PC-3 (cell line): ENCODE data around the gene IRAK3. TPM values are rescaled to one million over a fixed set of nuclear protein-coding genes. Genes with fewer than 3 reads are reported as not detected.
A peak's percentile ranks its signal among the peaks of the same experiment; 100 is the strongest.

Source experiments
- ATAC-seq: fragments of 200-7000 bp; cut with Tn5 transposase; 2 replicates; pipeline ENCODE4 v1.9.1; 2020; ENCODE audit warnings: mild to moderate bottlenecking, moderate library complexity
- BruUV-seq: library from RNA; stranded (reverse); fragments of 400-500 nt; replicated peaks from 2 replicates; lab custom pipeline; 2021; lab: Mats Ljungman, UMichigan
- CTCF ChIA-PET: fragments of 300-600 bp; sonication (Branson Sonifier 250); formaldehyde crosslinking; loops from one replicate; lab custom pipeline; 2022; ENCODE audit warnings: antibody characterized with exemption; lab: Charles Lee
- POLR2A ChIA-PET: fragments of 300-600 bp; sonication (Branson Sonifier 250); formaldehyde crosslinking; loops from one replicate; lab custom pipeline; 2022; ENCODE audit warnings: antibody characterized with exemption; ENCODE audit not compliant: unreplicated experiment; lab: Charles Lee
- DNase-seq: peaks from one replicate; pipeline ENCODE4 v3.0.0-alpha.2; 2015
- H2AFZ ChIP-seq: fragments of 300-600 bp; sonication (generic); 2 replicates; pipeline ENCODE4 v1.6.0; 2016; ENCODE audit warnings: antibody characterized with exemption, low read length
- H3F3A ChIP-seq: fragments of 300-600 bp; sonication (generic); one replicate; pipeline ENCODE4 v1.6.0; 2017; ENCODE audit warnings: antibody characterized with exemption, low read length, control low read depth, mild to moderate bottlenecking; ENCODE audit not compliant: unreplicated experiment
- H3K27ac ChIP-seq: fragments of 300-600 bp; sonication (generic); 2 replicates; pipeline ENCODE4 v1.5.1; 2016; ENCODE audit warnings: mild to moderate bottlenecking, low read length
- H3K27me3 ChIP-seq: fragments of 300-600 bp; sonication (generic); 2 replicates; pipeline ENCODE4 v1.6.1; 2016; ENCODE audit warnings: low read length, mixed read lengths
- H3K36me3 ChIP-seq: fragments of 300-600 bp; sonication (generic); 2 replicates; pipeline ENCODE4 v1.6.1; 2016; ENCODE audit warnings: low read depth, mixed run types, low read length, mixed read lengths
- H3K4me1 ChIP-seq: fragments of 300-600 bp; sonication (generic); 2 replicates; pipeline ENCODE4 v1.5.1; 2016; ENCODE audit warnings: low read length; ENCODE audit not compliant: insufficient read depth
- H3K4me2 ChIP-seq: fragments of 300-600 bp; sonication (generic); 2 replicates; pipeline ENCODE4 v1.6.0; 2016; ENCODE audit warnings: low read length
- H3K4me3 ChIP-seq: fragments of 300-600 bp; sonication (generic); 2 replicates; pipeline ENCODE4 v1.5.1; 2016; ENCODE audit warnings: mild to moderate bottlenecking, low read length, mixed read lengths
- H3K79me2 ChIP-seq: fragments of 300-600 bp; sonication (generic); 2 replicates; pipeline ENCODE4 v1.6.1; 2017; ENCODE audit warnings: low read length, mixed read lengths
- H3K9ac ChIP-seq: fragments of 300-600 bp; sonication (generic); 2 replicates; pipeline ENCODE4 v1.6.0; 2016; ENCODE audit warnings: mild to moderate bottlenecking, low read length
- H3K9me2 ChIP-seq: fragments of 300-600 bp; sonication (generic); replicated peaks from 2 replicates; pipeline ENCODE4 v1.6.1; 2016; ENCODE audit warnings: mixed run types, low read length, mixed read lengths
- H3K9me3 ChIP-seq: fragments of 300-600 bp; sonication (generic); 2 replicates; pipeline ENCODE4 v1.6.1; 2016; ENCODE audit warnings: low read length, mixed read lengths
- H4K20me1 ChIP-seq: fragments of 300-600 bp; sonication (generic); 2 replicates; pipeline ENCODE4 v1.6.1; 2016; ENCODE audit warnings: low read length, mixed read lengths
- CTCF ChIP-seq: fragments of 300-600 bp; sonication (generic); conservative IDR thresholded peaks from 2 replicates; pipeline ENCODE4 v1.5.1; 2017; ENCODE audit warnings: antibody characterized with exemption, low read depth, mild to moderate bottlenecking, low read length
- EZH2 ChIP-seq: fragments of 300-600 bp; sonication (generic); IDR thresholded peaks from one replicate; pipeline ENCODE4 v1.6.1; 2017; ENCODE audit warnings: antibody characterized with exemption, mild to moderate bottlenecking, low read length; ENCODE audit not compliant: unreplicated experiment
- EZH2phosphoT487 ChIP-seq: fragments of 300-600 bp; sonication (generic); IDR thresholded peaks from 2 replicates; pipeline ENCODE4 v1.6.1; 2018; ENCODE audit warnings: mild to moderate bottlenecking, antibody characterized with exemption, low read length, borderline replicate concordance
- intact Hi-C: fragments of 100-400 bp; cut with micrococcal nuclease; formaldehyde crosslinking; loops from 2 replicates; pipeline ENCODE4 v1.9.0; 2023
- total RNA-seq: library from RNA; depleted of rRNA; stranded (reverse); fragments of >200 nt; gene quantifications from 2 replicates; pipeline ENCODE4 v1.2.3, GENCODE V29; 2014

Gene IRAK3
- total RNA-seq, 1 experiment from 2014 or later, result not detected

GRCh38 chr12:66273147-66273546 lies 84.1 kb downstream of the IRAK3 start:
- ATAC-seq (no peak), DNase-seq (no peak)
- H2AFZ ChIP-seq, result no peak overlapping the region
- H3F3A ChIP-seq, result no peaks in the 10 kb centered on the region
- no peak overlapping the region for H3K27ac ChIP-seq
- peaks cover 23% of the 10 kb centered on the region for H3K27me3 ChIP-seq
- no peaks in the 10 kb centered on the region for H4K20me1 ChIP-seq
- H3K9me2 ChIP-seq, result no peaks in the 10 kb centered on the region
- intact Hi-C loops, result loop anchor here (5.0 to 10.0 kb wide), 2 partner anchors 128 to 434 kb away; no protein-coding TSS in a partner anchor
- no peak overlapping the region for H3K4me3 ChIP-seq
- no peaks in the 10 kb centered on the region for H3K36me3 ChIP-seq
- no TSS peak for BruUV-seq
- CTCF ChIA-PET, result interaction anchor here (0.7 kb wide), 1 partner anchor 27 kb away, joined by 3 read pairs; no protein-coding TSS in a partner anchor
- H3K4me1 ChIP-seq, result no peaks in the 10 kb centered on the region
- H3K9me3 ChIP-seq, result no peaks in the 10 kb centered on the region
- H3K9ac ChIP-seq, result no peak overlapping the region
- POLR2A ChIA-PET, result interaction anchor here (0.6 kb wide), 1 partner anchor 105 kb away, joined by 3 read pairs; no protein-coding TSS in a partner anchor
- TF ChIP-seq EZH2, result no peak
- 0 out of 2 replicates have a peak, but pooled peaks have one; percentile 14 for TF ChIP-seq CTCF
- H3K4me2 ChIP-seq, result no peak overlapping the region
- no peaks in the 10 kb centered on the region for H3K79me2 ChIP-seq

GRCh38 chr12:66275040-66275439 lies 86.0 kb downstream of the IRAK3 start:
- no peaks in the 10 kb centered on the region for H3K36me3 ChIP-seq
- no TSS peak for BruUV-seq
- no peak for DNase-seq
- H3K9ac ChIP-seq, result no peak overlapping the region
- H3K79me2 ChIP-seq, result no peaks in the 10 kb centered on the region
- intact Hi-C loops, result loop anchor here (10.0 kb wide), 1 partner anchor 130 kb away; no protein-coding TSS in a partner anchor
- no peak for ATAC-seq
- no peaks in the 10 kb centered on the region for H3K9me2 ChIP-seq
- peaks cover 23% of the 10 kb centered on the region for H3K27me3 ChIP-seq
- ChIA-PET CTCF (no interaction called here), POLR2A (no interaction called here)
- no peaks in the 10 kb centered on the region for H3K4me1 ChIP-seq
- H3K9me3 ChIP-seq, result no peaks in the 10 kb centered on the region
- no peak overlapping the region for H2AFZ ChIP-seq
- no peaks in the 10 kb centered on the region for H3F3A ChIP-seq
- no peak overlapping the region for H3K27ac ChIP-seq
- H3K4me3 ChIP-seq, result no peak overlapping the region
- H3K4me2 ChIP-seq, result no peak overlapping the region
- no peaks in the 10 kb centered on the region for H4K20me1 ChIP-seq
- TF ChIP-seq CTCF, result no peak

GRCh38 chr12:66279123-66279712 lies 90.2 kb downstream of the IRAK3 start:
- DNase-seq, result peak; percentile 41
- ChIA-PET POLR2A (no interaction called here), CTCF (interaction anchor here (0.6 kb wide), 2 partner anchors 24 to 134 kb away, joined by 3 to 8 read pairs; no protein-coding TSS in a partner anchor)
- Histone ChIP-seq H3K9me3 (no peaks in the 10 kb centered on the region), H3K36me3 (no peaks in the 10 kb centered on the region), H3K9me2 (no peaks in the 10 kb centered on the region), H3K27me3 (peaks cover 23% of the 10 kb centered on the region), H3K4me3 (no peak overlapping the region), H3K4me1 (no peaks in the 10 kb centered on the region), H4K20me1 (no peaks in the 10 kb centered on the region), H3K79me2 (no peaks in the 10 kb centered on the region), H3K4me2 (no peak overlapping the region), H3K27ac (no peak overlapping the region), H2AFZ (no peak overlapping the region), H3F3A (no peaks in the 10 kb centered on the region), H3K9ac (no peak overlapping the region)
- no peak for ATAC-seq
- TF ChIP-seq EZH2 (no peak), EZH2phosphoT487 (no peak), CTCF (peak; percentile 80)
- intact Hi-C loops, result loop anchor here (1.0 to 10.0 kb wide), 3 partner anchors 130 to 415 kb away; no protein-coding TSS in a partner anchor
- BruUV-seq, result no TSS peak
